Measurements from ENCODE around the gene DSG2. TPM values are rescaled to one million over a fixed set of nuclear protein-coding genes. Genes with fewer than 3 reads are reported as not detected.
"Not testable (repeated sequence)": the region's sequence is repeated elsewhere in the genome, so short reads cannot be mapped to it uniquely, and the experiment has no call there.

Gene DSG2
- total RNA-seq, 2 donors from 2014 or later = 311 to 330 TPM

DNA sequence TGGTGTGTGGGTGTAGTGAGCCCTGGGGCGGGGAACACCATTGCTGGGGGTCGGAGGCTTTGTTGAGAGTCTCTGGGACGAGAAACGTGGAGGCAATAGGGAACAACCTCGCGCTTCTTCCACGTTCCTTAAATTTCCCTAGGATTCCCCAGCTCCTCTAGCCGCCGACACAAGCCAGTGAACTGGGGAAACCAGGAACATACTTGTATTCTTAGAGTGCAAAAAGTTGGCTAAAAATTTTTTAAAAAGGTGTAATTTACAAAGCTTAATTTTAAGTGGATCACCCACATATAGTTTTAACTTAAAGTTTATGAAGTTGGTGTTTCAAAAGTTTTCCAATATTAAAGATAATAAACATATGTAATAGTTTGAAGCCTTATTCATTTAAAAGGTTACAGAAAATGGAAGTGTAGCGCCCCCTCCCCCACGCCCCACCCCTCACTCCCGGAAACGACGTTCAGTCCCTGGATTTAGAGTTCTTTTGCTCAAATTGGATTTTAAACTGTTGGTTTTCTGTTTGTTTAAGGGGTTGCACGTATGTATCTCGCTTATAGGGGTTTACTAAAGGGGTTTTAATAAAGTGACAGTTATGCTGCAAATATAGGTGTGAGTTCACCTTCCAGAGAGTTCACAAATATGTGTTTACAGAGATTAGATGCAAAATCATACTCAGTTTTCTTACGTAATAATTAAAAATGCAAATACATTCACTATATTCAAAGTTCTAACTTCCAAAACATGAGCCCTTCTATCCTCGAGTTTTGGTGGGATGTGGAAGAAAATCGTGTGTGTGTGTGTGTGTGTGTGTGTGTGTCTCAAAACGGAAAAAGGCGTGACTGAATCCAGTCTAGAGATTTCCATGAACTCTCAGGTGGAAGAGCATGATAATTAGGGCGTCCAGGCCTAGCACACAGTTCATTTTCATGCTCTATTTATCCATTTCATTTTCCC is 872 bp downstream of the DSG2 start:
- ATAC-seq (peak; percentile 28), DNase-seq (peak in 1 of 2 donors; percentile 73)
- intact Hi-C loops (cut with DNase I, micrococcal nuclease) = no loop called here

DNA sequence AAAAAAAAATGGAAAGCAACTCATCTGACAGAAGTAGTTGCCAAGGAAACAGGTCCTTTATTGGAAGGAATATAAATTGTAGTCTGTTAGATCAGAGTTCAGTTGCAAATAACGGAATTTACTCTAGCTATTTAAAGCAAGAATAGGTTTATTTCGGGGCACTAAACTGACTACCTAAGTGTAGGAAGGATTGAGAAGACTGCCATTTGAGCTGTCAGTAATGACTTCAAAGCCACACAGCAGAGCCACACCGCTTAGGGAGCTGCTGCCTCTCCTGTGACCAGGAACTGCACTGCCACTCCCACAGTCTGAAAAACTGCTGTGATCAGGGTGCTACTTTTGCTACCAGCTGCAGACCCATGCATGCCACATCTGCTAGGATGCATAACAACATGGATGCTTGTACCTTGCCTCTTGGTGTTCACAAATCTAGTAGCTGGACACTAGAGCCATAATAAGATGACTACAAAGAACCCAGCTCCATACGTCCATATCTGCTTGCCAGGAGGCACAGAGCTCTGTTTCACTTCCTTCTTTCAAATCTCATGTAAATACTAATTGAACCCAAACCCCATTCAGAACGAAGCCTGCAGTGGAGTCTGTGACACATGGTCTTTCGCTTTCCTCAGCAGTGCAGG is 2.2 kb downstream of the DSG2 start:
- DNase-seq (peak in 1 of 2 donors; percentile 35), ATAC-seq (peak; percentile 20)
- intact Hi-C loops (cut with DNase I, micrococcal nuclease) = no loop called here

DNA sequence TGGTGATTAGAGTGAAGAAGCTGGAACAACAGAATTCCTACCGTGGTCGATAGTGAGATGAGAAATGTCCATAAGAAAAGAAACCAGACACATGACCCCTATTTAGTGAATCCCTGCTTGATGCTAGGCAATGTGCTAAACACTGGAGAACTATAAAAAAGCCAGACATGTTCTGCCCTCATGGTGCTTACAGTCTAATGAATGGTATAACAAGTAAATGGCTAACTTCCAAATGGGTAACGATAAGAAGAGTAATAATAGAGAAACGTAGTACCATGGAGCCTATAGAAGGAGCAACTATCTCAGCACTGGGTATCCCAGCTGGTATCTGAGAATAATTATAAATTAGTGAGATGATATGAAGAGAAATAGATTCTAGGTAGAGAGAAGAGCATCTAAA is 5.0 kb downstream of the DSG2 start:
- no peak for DNase-seq
- no peak for ATAC-seq

DNA sequence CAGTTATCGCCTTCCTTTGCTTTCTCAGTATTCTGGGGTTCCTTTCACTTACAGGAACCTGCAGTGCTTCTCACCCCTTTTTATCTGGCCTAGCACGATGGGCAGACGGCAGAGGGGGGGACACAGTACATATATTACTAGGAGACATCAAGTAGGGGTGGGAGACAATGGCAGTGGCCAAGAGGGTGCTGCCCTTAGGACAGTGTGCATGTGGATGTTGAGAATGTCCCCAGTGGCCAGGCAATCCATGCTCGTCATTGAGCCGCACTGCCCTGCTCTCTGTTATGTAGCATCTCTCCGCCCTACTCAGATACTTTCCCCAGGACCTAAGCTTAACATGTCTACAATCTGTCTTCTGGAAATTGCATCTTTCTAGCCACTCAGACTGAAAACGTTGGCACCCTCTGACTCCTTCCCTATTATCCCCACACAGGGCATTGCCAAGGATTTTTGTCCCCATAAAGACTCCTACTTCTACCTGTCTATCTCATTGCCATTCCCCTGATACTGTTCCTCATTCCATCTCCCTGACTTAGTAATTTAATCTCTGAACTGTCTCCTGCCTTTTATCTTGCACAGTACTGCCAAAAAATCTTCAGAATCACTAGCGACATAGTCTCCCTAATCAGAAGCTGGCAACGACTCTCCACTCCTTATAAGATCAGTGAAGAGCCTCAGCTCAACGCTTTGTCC is 6.6 kb downstream of the DSG2 start:
- intact Hi-C loops (cut with DNase I, micrococcal nuclease) = no loop called here
- no peak for DNase-seq
- ATAC-seq = peak; percentile 37

More for the DNA sequence above, 5.0 kb downstream of the DSG2 start:
- intact Hi-C loops (cut with DNase I, micrococcal nuclease) = no loop called here

DNA sequence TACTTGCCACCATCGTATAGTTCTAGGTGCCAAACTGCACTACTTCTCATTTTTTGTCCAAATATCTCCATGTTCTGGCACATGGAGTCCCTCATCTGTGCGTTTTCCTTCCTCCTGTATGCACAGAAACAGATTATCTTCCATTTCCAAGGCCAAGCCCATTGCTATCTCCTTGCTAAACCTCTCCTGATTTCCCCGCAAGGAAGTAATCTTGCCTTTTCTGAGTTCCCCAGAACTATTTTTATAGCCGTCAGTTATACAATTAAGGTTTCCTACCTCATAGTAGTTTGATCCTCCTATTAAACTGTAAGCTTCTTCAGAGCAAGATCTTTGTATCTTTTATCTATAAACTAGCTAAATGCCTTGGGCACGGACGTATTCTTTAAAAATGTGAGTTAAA is 7.2 kb downstream of the DSG2 start:
- no peak for DNase-seq
- ATAC-seq = peak; percentile 82
- intact Hi-C loops (cut with DNase I, micrococcal nuclease) = no loop called here

DNA sequence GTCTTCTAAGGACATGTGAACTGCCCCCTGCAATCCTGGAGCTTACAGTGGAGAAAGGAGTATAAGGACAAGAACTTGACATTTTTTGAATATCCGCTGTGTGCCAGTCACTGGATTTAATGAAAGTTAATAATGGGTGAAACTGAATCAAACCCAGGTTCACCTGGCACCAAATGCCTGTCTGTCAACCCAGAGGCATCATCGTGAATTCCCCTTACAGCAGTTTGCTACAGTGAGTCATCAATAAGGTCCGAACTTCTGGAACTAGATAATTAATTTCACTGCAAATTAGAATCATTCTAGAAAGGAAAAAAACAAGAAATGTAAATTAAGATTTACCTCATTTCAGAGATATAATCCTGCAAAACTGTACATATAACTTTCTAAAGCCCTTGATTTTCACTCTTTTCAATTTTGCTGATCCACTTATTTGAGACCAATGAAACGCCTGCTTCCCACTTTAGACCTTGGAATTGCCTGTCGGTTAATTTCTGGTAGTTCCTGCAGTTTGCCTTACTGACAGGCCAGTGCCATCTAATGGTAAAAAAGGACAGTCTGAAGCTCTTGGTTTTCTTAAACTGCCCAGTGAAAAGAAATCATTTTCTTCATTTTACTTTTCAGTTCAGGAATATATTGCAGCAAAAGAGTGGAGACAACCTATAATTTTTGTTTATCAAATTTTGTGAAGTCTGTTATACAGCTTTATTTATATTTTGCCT is 8.2 kb downstream of the DSG2 start:
- intact Hi-C loops (cut with DNase I, micrococcal nuclease) = no loop called here
- DNase-seq = no peak
- peak; percentile 39 for ATAC-seq

DNA sequence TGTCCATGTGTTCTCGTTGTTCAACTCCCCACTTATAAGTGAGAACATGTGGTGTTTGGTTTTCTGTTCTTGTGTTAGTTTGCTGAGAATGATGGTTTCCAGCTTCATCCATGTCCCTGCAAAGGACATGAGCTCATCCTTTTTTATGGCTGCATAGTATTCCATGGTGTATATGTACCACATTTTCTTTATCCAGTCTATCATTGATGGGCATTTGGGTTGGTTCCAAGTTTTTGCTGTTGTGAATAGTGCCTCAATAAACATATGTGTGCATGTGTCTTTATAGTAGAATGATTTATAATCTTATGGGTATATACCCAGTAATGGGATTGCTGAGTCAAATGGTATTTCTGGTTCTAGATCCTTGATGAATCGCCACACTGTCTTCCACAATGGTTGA is 9.1 kb downstream of the DSG2 start:
- intact Hi-C loops (cut with DNase I, micrococcal nuclease); DNase-seq; ATAC-seq: not testable (repeated sequence)

DNA sequence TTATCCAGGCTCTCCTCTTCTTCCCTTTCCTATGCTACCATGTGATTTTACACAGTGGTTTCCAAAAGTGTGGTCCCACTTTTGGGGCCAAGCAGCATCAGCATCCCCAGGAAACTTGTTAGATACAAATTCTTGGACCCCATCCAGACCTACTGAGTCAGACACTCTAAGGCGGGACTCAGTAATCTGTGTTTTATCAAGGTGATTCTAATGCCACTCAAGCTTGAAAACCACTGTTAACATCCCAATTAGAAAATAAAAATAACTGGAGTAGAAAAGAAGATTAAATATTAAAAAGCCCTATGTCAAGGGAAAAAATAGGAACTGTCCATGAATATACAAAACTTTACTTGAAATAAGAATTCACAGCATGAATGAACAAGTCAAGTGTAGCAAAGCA is 10.8 kb downstream of the DSG2 start:
- intact Hi-C loops (cut with DNase I, micrococcal nuclease) = no loop called here
- ATAC-seq (no peak), DNase-seq (no peak)

DNA sequence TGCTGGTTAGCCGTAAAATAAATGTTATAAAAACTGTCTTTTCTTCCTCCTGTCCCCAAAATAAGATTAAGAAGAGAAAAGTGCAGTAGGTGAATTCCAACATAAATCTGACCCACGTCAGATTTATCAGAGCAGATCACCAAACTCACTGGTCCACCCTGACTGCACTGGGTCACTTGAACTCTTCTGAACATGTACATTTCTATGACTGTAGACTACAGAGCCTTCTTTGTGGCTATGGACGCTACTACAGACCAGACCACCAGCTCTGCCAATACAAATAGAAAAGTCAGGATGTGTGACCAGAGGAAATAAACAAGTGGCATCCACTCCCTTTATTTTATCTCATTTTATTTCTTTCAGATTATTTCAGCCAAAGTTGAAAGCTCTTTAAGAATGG is 11.6 kb downstream of the DSG2 start:
- DNase-seq (no peak), ATAC-seq (no peak)
- intact Hi-C loops (cut with DNase I, micrococcal nuclease) = no loop called here

DNA sequence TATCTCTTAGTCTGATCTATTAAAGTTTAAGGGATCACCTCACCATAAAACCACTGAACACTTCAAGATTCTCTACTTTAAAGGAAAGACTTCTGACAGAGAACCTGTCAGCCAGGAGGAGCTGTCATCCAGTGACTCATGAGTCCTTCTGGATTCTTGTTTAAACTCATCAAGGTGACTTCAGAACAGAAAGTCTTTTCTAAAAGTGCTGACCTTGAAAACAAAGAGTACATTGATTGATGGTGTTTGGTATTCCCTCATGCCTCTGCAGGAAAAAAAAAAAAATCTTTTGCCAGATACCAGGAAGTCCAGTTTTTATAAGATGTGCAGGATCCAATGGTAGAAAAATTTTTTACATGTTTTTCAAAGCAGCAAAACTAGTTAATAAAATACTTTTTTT is 12.3 kb downstream of the DSG2 start:
- DNase-seq (no peak), ATAC-seq (peak; percentile 35)

DNA sequence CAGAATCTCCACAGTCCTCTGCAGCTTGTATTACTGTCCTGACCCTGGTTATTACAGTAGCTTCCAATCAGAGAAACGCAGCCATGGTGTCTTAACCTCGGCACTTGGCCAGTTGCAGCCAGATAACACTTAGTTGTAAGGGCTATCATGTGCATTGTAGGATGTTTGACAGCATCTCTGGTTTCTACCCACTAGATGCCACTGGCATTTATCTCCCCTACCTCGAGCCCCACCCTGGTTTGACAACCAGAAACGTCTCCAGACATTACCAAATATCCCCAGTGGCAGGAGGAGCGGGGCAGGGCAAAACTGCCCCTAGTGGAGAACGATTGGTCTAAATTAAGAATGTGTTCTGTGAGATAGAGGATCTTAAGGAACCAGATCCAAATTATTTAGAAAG is 13.1 kb downstream of the DSG2 start:
- intact Hi-C loops (cut with DNase I, micrococcal nuclease) = no loop called here
- ATAC-seq = no peak
- no peak for DNase-seq

More for the DNA sequence above, 12.3 kb downstream of the DSG2 start:
- intact Hi-C loops (cut with DNase I, micrococcal nuclease) = no loop called here

DNA sequence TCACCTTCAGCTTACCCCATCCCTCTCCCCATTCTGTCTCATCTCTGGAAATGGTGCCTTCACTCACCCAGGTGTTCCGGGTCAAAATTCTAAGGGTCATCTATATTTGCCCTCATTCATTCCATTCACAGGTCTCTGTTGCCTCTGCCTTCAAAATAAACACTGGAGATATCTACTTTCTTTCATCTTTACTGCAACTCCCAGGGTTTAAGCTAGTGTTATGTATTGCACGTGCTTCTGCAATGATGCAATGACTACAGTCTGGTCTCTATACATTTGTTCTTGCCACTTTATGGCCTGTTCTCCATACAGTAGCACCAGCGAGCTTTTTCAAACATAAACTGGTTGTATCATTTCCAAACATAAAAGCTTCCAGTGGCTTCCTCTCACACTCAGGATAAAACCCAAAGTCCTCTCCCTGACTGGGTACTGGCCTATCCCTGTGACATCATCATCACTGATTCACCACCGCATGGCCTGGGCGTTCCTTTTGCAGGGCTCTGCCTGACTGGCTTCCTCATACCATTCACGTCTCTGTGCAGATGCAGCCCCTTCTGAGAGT is 14.3 kb downstream of the DSG2 start:
- intact Hi-C loops (cut with DNase I, micrococcal nuclease) = no loop called here
- DNase-seq (peak; percentile 67 to 90), ATAC-seq (peak; percentile 92)

DNA sequence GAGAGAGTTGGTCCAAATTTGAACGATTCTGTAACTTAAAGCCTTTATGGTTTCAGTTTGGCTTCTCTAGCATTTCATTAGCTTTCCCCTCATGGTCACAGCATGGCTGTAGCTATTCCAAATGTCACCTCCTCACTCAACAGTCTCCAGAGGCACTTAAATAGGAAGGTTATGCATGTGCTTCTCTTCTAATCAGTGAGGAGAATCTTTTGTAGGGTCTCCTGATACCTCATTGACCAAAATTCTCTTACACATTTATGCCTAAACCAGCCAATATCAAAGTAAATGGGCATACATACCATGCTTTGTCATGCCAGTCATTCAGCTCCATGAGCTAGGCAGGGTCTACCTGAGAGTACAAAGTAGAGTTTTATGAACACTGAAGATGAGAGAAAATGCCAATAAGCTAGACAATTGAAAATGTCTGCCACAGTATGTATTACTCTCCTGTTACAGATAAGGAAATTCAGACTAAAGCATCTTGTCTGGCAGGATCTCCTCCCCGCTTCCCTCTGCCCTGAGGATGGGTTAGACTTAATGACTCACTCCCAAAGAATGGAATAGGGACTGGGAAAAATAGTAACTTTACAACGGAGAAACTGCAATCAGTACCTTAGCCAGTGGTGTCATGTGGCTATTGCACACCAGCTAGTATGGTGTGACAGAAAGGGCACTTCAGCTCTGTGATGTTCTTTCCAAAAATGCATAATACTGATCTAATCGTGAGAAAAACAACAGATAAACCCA is 15.4 kb downstream of the DSG2 start:
- DNase-seq = no peak
- ATAC-seq = peak; percentile 56
- intact Hi-C loops (cut with DNase I, micrococcal nuclease) = no loop called here

DNA sequence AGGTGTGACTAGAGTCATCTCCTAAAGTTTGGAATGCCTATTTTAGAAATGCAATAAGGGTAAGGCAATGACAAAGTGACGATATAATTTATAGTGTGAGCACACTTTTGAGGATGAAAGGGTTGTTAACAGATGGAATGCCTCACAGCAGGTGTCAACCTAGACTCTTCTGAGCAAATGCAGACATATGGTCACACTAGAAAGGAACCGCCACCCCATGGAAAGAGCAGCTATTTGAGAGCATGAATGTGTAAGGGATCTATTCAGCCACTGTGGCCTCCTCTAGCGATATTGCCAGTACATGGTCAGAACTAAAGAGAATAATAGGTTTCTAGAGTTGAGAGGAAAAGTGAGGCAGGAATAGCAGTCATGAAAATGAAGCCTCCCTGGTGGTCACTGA is 18.5 kb downstream of the DSG2 start:
- ATAC-seq (no peak), DNase-seq (no peak)
- intact Hi-C loops (cut with DNase I, micrococcal nuclease) = no loop called here

DNA sequence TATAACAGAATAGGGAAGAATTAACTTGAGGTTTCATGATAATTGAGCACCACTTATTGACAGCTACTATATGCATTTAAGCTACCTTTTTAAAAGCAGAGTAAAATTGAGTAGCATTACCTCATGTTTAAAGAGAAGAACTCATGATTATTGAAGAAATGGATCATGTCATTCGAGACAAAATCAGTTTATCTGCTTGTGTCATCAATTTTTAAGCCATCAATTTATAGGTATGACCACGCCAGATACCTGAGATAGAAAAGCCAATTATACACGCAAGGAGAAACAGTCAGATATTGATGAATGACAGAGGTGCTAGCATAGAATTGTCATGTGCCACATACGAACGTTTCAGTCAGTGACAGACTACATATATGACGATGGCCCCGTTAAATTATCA is 28.4 kb downstream of the DSG2 start:
- no peak for ATAC-seq
- no peak for DNase-seq
- intact Hi-C loops (cut with DNase I, micrococcal nuclease) = no loop called here

DNA sequence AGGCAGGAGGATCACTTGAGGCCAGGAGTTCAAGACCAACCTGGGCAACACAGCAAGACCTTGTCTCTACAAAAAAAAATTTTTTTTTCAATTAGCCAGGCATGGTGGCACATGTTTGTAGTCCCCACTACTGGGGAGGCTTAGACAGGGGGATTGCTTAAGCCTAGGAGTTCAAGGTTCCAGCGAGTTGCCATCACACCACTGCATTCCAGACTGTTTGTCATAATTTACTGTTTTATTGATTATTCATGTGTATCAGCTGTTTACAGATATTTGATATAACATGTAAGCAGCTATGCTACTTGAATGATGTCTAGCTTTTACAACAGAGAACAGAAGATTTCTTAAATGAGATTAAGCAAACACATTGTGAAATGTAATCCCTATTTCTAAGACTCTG is 35.3 kb downstream of the DSG2 start:
- no peak for DNase-seq
- no peak for ATAC-seq
- intact Hi-C loops (cut with DNase I, micrococcal nuclease) = no loop called here

DNA sequence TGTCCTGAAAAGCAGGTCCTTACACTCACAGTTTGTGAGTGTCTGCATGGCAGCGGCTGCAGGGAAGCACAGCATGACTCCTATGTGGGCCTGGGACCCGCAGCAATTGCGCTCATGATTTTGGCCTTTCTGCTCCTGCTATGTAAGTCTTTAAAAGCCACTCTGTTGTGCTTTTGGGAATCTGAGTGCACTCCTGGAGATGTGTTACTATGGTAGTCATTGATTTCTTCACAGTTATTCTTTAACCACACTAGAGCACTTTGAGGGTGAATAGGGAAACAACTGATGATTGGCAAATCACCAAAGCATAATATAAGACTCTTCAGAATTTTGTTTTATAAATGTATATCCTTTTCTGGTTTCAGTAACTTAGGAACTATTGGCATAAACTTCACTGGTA is 40.9 kb downstream of the DSG2 start:
- intact Hi-C loops (cut with DNase I, micrococcal nuclease) = no loop called here

DNA sequence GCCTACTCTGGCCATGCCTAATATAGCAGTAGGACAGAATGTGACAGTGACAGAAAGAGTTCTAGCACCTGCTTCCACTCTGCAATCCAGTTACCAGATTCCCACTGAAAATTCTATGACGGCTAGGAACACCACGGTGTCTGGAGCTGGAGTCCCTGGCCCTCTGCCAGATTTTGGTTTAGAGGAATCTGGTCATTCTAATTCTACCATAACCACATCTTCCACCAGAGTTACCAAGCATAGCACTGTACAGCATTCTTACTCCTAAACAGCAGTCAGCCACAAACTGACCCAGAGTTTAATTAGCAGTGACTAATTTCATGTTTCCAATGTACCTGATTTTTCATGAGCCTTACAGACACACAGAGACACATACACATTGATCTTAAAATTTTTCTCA is 48.5 kb downstream of the DSG2 start:
- DNase-seq (no peak), ATAC-seq (no peak)
- intact Hi-C loops (cut with DNase I, micrococcal nuclease) = no loop called here

More for the DNA sequence above, 40.9 kb downstream of the DSG2 start:
- DNase-seq (no peak), ATAC-seq (no peak)

Data from left colon (tissue), 2 donors.